ENCODE results near the gene ZFYVE28.

The ZFYVE28 gene

GRCh38 chr4:2443061-2443730 is 24.8 kb upstream of the ZFYVE28 start:
- H3K9ac ChIP-seq (ENCODE audit: low read depth, low read length) = no peak overlapping the region
- no peak overlapping the region for H3K27ac ChIP-seq (ENCODE audit: low read length)
- no peaks in the 10 kb centered on the region for H3K9me3 ChIP-seq (ENCODE audit: insufficient read depth, low read depth, low read length)
- no peak overlapping the region for H3K4me3 ChIP-seq (ENCODE audit: low read length)
- no peaks in the 10 kb centered on the region for H3K36me3 ChIP-seq (ENCODE audit: insufficient read depth, low read depth, low read length)
- no peaks in the 10 kb centered on the region; the same call in 1 of the 2 replicates for H3K27me3 ChIP-seq (ENCODE audit: insufficient read depth, low read length)
- no peaks in the 10 kb centered on the region for H3K4me1 ChIP-seq (ENCODE audit: insufficient read depth, low read length)

DNA sequence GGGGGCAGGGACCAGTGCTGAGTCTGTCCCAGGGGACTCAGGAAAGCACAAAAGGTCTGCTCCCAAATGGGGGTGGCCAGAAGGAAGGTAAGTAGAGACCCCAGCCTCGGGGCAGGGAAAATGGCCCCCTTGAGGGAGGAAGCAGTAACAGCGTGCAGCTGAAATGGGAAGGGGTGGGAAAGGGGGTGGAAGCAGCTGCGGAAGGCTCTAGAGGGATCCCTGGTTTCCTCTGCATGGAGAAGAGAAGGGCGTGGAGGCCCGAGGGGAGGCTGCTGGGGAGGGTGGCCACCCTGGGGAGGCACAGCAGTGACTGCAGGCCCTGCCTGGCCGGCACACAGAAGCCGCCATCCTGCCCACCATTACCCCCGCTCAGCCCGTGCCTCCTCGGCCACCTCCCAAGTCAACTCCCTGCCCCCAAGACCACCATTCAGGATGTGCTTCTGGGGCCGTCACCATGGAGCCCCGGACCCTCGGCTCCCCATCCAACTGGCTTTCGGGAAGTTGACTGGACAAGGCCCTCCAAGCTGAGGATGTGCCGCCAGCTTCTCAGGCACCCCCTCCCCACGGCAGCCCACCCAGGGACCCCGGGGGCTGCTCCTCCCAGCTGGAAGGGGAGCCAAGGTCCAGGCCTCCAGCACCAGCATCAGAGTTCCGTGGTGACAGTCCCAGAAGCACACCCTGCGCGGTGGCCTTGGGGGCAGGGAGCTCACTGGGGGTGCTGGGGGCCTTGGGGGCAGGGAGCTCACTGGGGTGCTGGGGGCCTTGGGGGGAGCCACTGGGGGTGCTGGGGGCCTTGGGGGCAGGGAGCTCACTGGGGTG is 23.9 kb upstream of the ZFYVE28 start:
- no peaks in the 10 kb centered on the region for H3K9me3 ChIP-seq (ENCODE audit: insufficient read depth, low read depth, low read length)
- no peaks in the 10 kb centered on the region for H3K4me1 ChIP-seq (ENCODE audit: insufficient read depth, low read length)
- no peaks in the 10 kb centered on the region for H3K36me3 ChIP-seq (ENCODE audit: insufficient read depth, low read depth, low read length)
- H3K4me3 ChIP-seq (ENCODE audit: low read length) = no peak overlapping the region
- no peak overlapping the region for H3K9ac ChIP-seq (ENCODE audit: low read depth, low read length)
- H3K27me3 ChIP-seq (ENCODE audit: insufficient read depth, low read length) = no peaks in the 10 kb centered on the region; the same call in 1 of the 2 replicates
- no peak overlapping the region for H3K27ac ChIP-seq (ENCODE audit: low read length)

DNA sequence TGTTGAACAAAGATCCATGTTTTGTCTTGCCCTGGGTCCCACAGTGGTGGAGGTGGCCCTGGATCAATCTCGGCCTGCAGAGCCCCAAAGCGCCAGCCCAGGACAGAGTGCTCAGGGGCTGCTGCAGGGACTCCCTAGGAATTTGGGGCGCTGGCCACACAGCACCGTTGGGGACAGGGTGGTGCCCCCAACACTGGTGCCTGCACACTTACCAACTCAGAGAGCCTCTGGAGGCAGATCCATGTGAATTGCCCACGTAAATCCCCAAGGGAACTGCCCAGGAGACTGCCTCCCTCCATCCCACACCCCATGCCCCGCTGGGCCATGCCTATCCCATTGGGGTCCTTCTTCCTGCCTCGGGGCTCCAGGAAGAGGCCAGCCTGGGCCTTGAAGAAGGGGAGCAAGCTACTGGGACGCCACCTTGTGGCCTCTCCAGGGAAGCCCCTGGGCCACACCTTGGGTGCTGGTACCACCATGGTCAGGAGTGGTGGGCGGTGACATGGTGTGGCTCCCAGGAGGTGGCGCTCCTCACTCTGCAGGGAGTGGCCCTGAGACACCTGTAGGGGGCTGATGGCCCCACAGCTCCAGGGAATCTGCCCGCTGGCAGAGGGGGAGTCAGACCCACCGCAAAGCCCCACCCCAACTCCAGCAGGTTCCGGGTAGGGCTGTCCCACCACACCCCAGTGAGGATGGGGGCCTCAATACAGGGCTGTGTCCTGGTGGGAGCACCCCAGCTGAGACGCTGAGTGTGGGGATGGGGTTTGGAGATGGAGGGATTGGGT is 23.1 kb upstream of the ZFYVE28 start:
- Histone ChIP-seq H3K4me1 (ENCODE audit: insufficient read depth, low read length) (no peaks in the 10 kb centered on the region), H3K4me3 (ENCODE audit: low read length) (no peak overlapping the region), H3K9ac (ENCODE audit: low read depth, low read length) (no peak overlapping the region), H3K27me3 (ENCODE audit: insufficient read depth, low read length) (no peaks in the 10 kb centered on the region; the same call in 1 of the 2 replicates), H3K27ac (ENCODE audit: low read length) (no peak overlapping the region), H3K9me3 (ENCODE audit: insufficient read depth, low read depth, low read length) (no peaks in the 10 kb centered on the region), H3K36me3 (ENCODE audit: insufficient read depth, low read depth, low read length) (no peaks in the 10 kb centered on the region)

DNA sequence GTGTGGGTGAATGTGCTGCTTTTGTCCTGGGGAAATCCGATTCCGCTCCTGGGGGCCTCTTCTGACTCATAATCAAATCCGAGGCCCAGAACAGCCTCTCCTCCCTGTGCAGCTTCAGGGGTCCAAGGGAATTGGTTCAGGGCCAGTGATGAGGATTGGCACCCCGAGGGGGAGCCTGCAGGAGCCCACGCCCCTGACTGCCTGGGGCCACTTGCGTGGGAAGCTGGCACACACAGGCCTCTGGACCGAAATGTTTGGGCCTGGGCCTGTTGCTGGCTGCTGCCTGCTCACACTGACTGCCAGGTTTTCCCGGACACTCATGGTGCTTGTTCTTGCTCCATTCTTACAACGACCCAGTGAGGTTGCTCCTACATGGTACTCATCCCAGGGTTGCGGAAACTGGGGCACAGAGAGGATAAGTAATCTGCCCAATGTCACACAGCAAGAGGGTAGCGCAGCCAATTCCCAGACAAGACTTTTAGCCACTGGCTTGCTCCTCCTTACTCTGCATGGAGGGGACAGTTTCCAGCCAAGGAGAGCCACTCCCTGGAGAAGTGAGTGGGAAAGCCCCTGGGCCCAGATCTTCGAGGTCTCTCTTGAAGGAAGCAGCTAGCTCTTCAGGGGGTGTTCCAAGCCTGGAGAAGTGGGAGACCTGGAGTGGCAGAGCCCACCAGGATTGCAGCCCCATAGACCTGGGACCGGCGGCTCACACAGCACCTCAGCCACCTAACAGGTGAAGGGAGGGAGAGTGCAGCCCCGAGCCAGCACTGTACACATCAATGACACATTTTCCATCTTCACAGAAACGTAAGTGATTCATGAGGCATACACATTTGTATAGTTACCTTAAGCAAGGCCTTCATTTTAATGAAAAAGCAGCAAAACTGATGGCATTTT is 20.6 kb upstream of the ZFYVE28 start:
- no peaks in the 10 kb centered on the region for H3K36me3 ChIP-seq (ENCODE audit: insufficient read depth, low read depth, low read length)
- H3K4me1 ChIP-seq (ENCODE audit: insufficient read depth, low read length) = no peaks in the 10 kb centered on the region
- no peaks in the 10 kb centered on the region; the same call in 1 of the 2 replicates for H3K27me3 ChIP-seq (ENCODE audit: insufficient read depth, low read length)
- no peak overlapping the region for H3K9ac ChIP-seq (ENCODE audit: low read depth, low read length)
- no peak overlapping the region for H3K27ac ChIP-seq (ENCODE audit: low read length)
- H3K9me3 ChIP-seq (ENCODE audit: insufficient read depth, low read depth, low read length) = no peaks in the 10 kb centered on the region
- H3K4me3 ChIP-seq (ENCODE audit: low read length) = no peak overlapping the region

DNA sequence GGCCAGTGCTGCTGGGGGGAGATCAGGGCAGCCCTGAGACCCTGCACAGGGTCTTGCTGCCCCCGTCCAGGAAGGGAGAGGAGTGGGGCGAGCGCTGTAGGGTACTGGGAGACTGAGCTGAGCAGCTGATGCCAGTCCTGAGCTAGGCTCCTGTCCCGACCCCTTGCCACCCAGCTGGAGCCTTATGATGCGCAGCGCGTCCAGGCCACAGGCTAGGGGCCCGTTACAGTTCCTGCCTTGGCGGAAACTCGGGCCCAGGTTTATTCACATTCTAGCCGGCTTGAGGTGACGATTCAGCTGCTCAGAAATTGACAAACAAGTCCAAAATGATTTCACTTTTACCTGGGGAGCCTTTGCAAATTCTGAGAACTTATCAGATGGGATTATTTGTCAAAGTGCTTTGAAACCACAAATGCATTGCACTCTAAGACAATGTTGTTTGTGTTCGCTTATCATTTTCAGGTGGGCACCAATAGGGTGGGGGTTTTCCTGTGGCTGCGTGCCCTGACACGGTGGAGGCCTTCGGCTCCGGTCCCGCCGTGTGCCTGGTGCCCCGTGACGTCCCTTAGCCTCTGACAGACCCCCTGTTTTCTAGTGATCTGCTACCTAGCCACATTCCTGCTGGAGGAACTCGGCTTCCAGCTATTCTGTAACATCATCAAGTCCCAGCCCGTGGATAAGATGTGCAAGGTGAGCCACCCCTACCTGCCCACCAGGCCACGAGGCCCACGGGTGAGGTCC is 19.2 kb upstream of the ZFYVE28 start:
- no peak overlapping the region for H3K27ac ChIP-seq (ENCODE audit: low read length)
- H3K4me1 ChIP-seq (ENCODE audit: insufficient read depth, low read length) = no peaks in the 10 kb centered on the region
- no peaks in the 10 kb centered on the region for H3K9me3 ChIP-seq (ENCODE audit: insufficient read depth, low read depth, low read length)
- H3K9ac ChIP-seq (ENCODE audit: low read depth, low read length) = no peak overlapping the region
- H3K4me3 ChIP-seq (ENCODE audit: low read length) = no peak overlapping the region
- H3K36me3 ChIP-seq (ENCODE audit: insufficient read depth, low read depth, low read length) = no peaks in the 10 kb centered on the region
- no peaks in the 10 kb centered on the region for H3K27me3 ChIP-seq (ENCODE audit: insufficient read depth, low read length)

DNA sequence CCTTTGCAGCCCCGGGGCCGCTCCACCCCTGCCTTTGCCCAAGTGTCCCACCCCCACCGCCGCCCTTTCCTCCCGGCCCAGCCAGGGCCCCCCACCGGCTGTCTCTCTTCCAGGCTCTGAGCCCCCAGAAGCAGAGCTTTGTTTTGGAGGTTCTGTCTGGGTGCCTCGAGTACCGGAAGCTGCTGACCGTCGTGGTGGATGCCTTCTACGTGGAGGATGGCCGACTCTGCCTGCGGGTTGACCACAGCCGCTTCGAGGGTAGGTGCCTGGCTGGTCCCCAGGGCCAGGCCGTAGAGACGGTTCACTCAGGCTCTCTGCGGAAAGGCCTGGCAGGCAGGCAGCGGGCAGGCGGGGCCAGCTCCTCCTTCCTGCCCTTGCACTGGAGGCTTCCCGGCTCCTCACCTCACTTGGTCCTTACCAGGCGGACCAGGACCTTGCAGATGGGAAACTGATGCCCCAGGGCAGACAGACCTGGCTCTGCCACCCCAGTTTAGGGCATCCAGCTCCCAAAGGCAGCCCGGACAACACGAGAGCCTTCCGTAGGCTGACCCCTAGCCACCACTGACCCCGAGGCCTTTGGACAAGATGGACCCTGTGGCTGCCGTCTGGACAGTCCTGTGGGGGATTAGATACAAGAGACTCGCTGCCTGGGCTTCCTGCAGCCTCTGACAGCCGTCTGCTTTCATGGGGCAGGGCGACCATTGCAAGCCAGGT is 18.5 kb upstream of the ZFYVE28 start:
- H3K36me3 ChIP-seq (ENCODE audit: insufficient read depth, low read depth, low read length) = no peaks in the 10 kb centered on the region
- H3K27ac ChIP-seq (ENCODE audit: low read length) = no peak overlapping the region
- H3K27me3 ChIP-seq (ENCODE audit: insufficient read depth, low read length) = no peaks in the 10 kb centered on the region
- no peak overlapping the region for H3K4me3 ChIP-seq (ENCODE audit: low read length)
- no peaks in the 10 kb centered on the region for H3K4me1 ChIP-seq (ENCODE audit: insufficient read depth, low read length)
- no peaks in the 10 kb centered on the region for H3K9me3 ChIP-seq (ENCODE audit: insufficient read depth, low read depth, low read length)
- H3K9ac ChIP-seq (ENCODE audit: low read depth, low read length) = no peak overlapping the region

GRCh38 chr4:2436301-2436700 is 17.9 kb upstream of the ZFYVE28 start:
- Histone ChIP-seq H3K27me3 (ENCODE audit: insufficient read depth, low read length) (no peaks in the 10 kb centered on the region), H3K4me3 (ENCODE audit: low read length) (no peak overlapping the region), H3K27ac (ENCODE audit: low read length) (no peak overlapping the region), H3K9ac (ENCODE audit: low read depth, low read length) (no peak overlapping the region), H3K4me1 (ENCODE audit: insufficient read depth, low read length) (no peaks in the 10 kb centered on the region), H3K9me3 (ENCODE audit: insufficient read depth, low read depth, low read length) (no peaks in the 10 kb centered on the region), H3K36me3 (ENCODE audit: insufficient read depth, low read depth, low read length) (no peaks in the 10 kb centered on the region)

- no peak overlapping the region for H3K9ac ChIP-seq (ENCODE audit: low read depth, low read length)
- H3K9me3 ChIP-seq (ENCODE audit: insufficient read depth, low read depth, low read length) = no peaks in the 10 kb centered on the region
- no peaks in the 10 kb centered on the region for H3K4me1 ChIP-seq (ENCODE audit: insufficient read depth, low read length)
- H3K36me3 ChIP-seq (ENCODE audit: insufficient read depth, low read depth, low read length) = no peaks in the 10 kb centered on the region
- no peak overlapping the region for H3K27ac ChIP-seq (ENCODE audit: low read length)
- H3K4me3 ChIP-seq (ENCODE audit: low read length) = no peak overlapping the region
- H3K27me3 ChIP-seq (ENCODE audit: insufficient read depth, low read length) = no peaks in the 10 kb centered on the region
These were observed 16.0 kb upstream of the ZFYVE28 start for GRCh38 chr4:2434420-2434819.

- no peaks in the 10 kb centered on the region for H3K4me1 ChIP-seq (ENCODE audit: insufficient read depth, low read length)
- no peaks in the 10 kb centered on the region for H3K9me3 ChIP-seq (ENCODE audit: insufficient read depth, low read depth, low read length)
- H3K36me3 ChIP-seq (ENCODE audit: insufficient read depth, low read depth, low read length) = no peaks in the 10 kb centered on the region
- no peaks in the 10 kb centered on the region for H3K27me3 ChIP-seq (ENCODE audit: insufficient read depth, low read length)
- no peak overlapping the region for H3K4me3 ChIP-seq (ENCODE audit: low read length)
- H3K27ac ChIP-seq (ENCODE audit: low read length) = no peak overlapping the region
- H3K9ac ChIP-seq (ENCODE audit: low read depth, low read length) = no peak overlapping the region
These were observed 15.3 kb upstream of the ZFYVE28 start for GRCh38 chr4:2433609-2434350.
